Measurements from ENCODE around the gene FN1. TPM values are rescaled to one million over a fixed set of nuclear protein-coding genes. Genes with fewer than 3 reads are reported as not detected.

Gene FN1
- total and polyA plus RNA-seq, 4 donors = 339 to 1,753 (median 934) TPM

GRCh38 chr2:215414674-215415073 is 21.2 kb downstream of the FN1 start:
- no peak for DNase-seq
- Histone ChIP-seq H3K9ac (ENCODE audit: insufficient read depth in 1 of 2, low read length in 2 of 2) (no peak overlapping the region), H3K9me3 (ENCODE audit: control insufficient read depth in 4 of 4, insufficient read depth in 3 of 4, low read length in 3 of 4) (no peaks in the 10 kb centered on the region), H3K27me3 (ENCODE audit: control insufficient read depth in 3 of 3, insufficient read depth in 3 of 3, low read length in 2 of 3) (no peaks in the 10 kb centered on the region), H3K36me3 (ENCODE audit: control insufficient read depth in 4 of 4, insufficient read depth in 4 of 4, low read length in 4 of 4) (peaks cover 2 to 64% (median 29%) of the 10 kb centered on the region in 4 donors), H3K4me3 (no peak overlapping the region), H3K27ac (ENCODE audit: low read depth in 1 of 2, low read length in 1 of 2) (no peak overlapping the region), H3K4me1 (ENCODE audit: control insufficient read depth in 5 of 5, insufficient read depth in 5 of 5, low read length in 5 of 5) (peaks cover 0 to 6% (median 3%) of the 10 kb centered on the region in 5 donors)
- TF ChIP-seq, protein P1, sequence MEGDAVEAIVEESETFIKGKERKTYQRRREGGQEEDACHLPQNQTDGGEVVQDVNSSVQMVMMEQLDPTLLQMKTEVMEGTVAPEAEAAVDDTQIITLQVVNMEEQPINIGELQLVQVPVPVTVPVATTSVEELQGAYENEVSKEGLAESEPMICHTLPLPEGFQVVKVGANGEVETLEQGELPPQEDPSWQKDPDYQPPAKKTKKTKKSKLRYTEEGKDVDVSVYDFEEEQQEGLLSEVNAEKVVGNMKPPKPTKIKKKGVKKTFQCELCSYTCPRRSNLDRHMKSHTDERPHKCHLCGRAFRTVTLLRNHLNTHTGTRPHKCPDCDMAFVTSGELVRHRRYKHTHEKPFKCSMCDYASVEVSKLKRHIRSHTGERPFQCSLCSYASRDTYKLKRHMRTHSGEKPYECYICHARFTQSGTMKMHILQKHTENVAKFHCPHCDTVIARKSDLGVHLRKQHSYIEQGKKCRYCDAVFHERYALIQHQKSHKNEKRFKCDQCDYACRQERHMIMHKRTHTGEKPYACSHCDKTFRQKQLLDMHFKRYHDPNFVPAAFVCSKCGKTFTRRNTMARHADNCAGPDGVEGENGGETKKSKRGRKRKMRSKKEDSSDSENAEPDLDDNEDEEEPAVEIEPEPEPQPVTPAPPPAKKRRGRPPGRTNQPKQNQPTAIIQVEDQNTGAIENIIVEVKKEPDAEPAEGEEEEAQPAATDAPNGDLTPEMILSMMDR (IDR thresholded peaks at IDR 0.05; ENCODE audit: control extremely low read depth, extremely low read depth) = no peak
- ATAC-seq (ENCODE audit: insufficient read depth, low FRiP score) = no peak
- WGBS, 2 donors = 84 to 90% methylated on average over 3 of the region's 3 CpGs

GRCh38 chr2:215413974-215414373 is 21.9 kb downstream of the FN1 start:
- peaks cover 6 to 66% (median 31%) of the 10 kb centered on the region in 4 donors for H3K36me3 ChIP-seq (ENCODE audit: control insufficient read depth in 4 of 4, insufficient read depth in 4 of 4, low read length in 4 of 4)
- H3K9ac ChIP-seq (ENCODE audit: insufficient read depth in 1 of 2, low read length in 2 of 2) = no peak overlapping the region
- 95 to 96% methylated on average over 1 of the region's 1 CpG for WGBS, 2 donors
- no peak for DNase-seq
- H3K27ac ChIP-seq (ENCODE audit: low read depth in 1 of 2, low read length in 1 of 2) = no peak overlapping the region
- TF ChIP-seq, protein P1 (IDR thresholded peaks at IDR 0.05; ENCODE audit: control extremely low read depth, extremely low read depth) = no peak
- no peaks in the 10 kb centered on the region for H3K9me3 ChIP-seq (ENCODE audit: control insufficient read depth in 4 of 4, insufficient read depth in 3 of 4, low read length in 3 of 4)
- no peak for ATAC-seq (ENCODE audit: insufficient read depth, low FRiP score)
- peaks cover 0 to 5% (median 3%) of the 10 kb centered on the region in 5 donors for H3K4me1 ChIP-seq (ENCODE audit: control insufficient read depth in 5 of 5, insufficient read depth in 5 of 5, low read length in 5 of 5)
- no peak overlapping the region for H3K4me3 ChIP-seq
- H3K27me3 ChIP-seq (ENCODE audit: control insufficient read depth in 3 of 3, insufficient read depth in 3 of 3, low read length in 2 of 3) = no peaks in the 10 kb centered on the region

DNA sequence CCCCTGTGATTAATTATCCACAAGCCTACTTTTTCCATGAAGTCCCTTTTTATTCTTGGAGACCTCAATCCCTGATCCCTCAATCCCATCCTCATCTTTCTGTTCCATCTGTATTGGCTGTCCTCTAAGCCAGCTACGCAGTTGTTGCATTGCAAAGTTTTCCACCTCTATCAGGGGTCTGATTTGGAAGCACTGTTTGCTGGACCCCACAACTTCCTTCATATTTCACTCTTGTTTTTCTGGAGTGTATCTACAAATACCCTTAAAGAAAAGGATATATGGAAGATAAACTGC is 22.4 kb downstream of the FN1 start:
- Histone ChIP-seq H3K27ac (ENCODE audit: low read depth in 1 of 2, low read length in 1 of 2) (no peak overlapping the region), H3K36me3 (ENCODE audit: control insufficient read depth in 4 of 4, insufficient read depth in 4 of 4, low read length in 4 of 4) (peaks cover 6 to 66% (median 32%) of the 10 kb centered on the region in 4 donors), H3K4me1 (ENCODE audit: control insufficient read depth in 5 of 5, insufficient read depth in 5 of 5, low read length in 5 of 5) (peaks cover 0 to 3% (median 1%) of the 10 kb centered on the region in 5 donors), H3K9me3 (ENCODE audit: control insufficient read depth in 4 of 4, insufficient read depth in 3 of 4, low read length in 3 of 4) (no peaks in the 10 kb centered on the region), H3K27me3 (ENCODE audit: control insufficient read depth in 3 of 3, insufficient read depth in 3 of 3, low read length in 2 of 3) (no peaks in the 10 kb centered on the region), H3K9ac (ENCODE audit: insufficient read depth in 1 of 2, low read length in 2 of 2) (no peak overlapping the region), H3K4me3 (no peak overlapping the region)
- 96 to 97% methylated on average over 1 of the region's 1 CpG for WGBS, 2 donors
- TF ChIP-seq, protein P1 (IDR thresholded peaks at IDR 0.05; ENCODE audit: control extremely low read depth, extremely low read depth) = no peak
- DNase-seq (no peak), ATAC-seq (ENCODE audit: insufficient read depth, low FRiP score) (no peak)
